Ishikawa (cell line): Measurements from ENCODE around the gene ZNF664.

Experiments used
- EGR1 ChIP-seq: IDR thresholded peaks from 2 replicates; pipeline ENCODE4 v1.6.1; 2012
- MAX ChIP-seq: IDR thresholded peaks from 2 replicates; pipeline ENCODE4 v1.6.1; 2012
- NFIC ChIP-seq: IDR thresholded peaks from 2 replicates; pipeline ENCODE4 v1.6.1; 2012
- RAD21 ChIP-seq: IDR thresholded peaks from 2 replicates; pipeline ENCODE4 v1.6.1; 2012; ENCODE audit warnings: low read depth
- TF ChIP-seq, protein P1 (sequence below): IDR thresholded peaks from 2 replicates; pipeline ENCODE4 v1.6.1; 2012; ENCODE audit warnings: low read depth, mild to moderate bottlenecking

- TF ChIP-seq RAD21 (no peak), MAX (no peak), EGR1 (no peak), NFIC (no peak)
- TF ChIP-seq, protein P1, sequence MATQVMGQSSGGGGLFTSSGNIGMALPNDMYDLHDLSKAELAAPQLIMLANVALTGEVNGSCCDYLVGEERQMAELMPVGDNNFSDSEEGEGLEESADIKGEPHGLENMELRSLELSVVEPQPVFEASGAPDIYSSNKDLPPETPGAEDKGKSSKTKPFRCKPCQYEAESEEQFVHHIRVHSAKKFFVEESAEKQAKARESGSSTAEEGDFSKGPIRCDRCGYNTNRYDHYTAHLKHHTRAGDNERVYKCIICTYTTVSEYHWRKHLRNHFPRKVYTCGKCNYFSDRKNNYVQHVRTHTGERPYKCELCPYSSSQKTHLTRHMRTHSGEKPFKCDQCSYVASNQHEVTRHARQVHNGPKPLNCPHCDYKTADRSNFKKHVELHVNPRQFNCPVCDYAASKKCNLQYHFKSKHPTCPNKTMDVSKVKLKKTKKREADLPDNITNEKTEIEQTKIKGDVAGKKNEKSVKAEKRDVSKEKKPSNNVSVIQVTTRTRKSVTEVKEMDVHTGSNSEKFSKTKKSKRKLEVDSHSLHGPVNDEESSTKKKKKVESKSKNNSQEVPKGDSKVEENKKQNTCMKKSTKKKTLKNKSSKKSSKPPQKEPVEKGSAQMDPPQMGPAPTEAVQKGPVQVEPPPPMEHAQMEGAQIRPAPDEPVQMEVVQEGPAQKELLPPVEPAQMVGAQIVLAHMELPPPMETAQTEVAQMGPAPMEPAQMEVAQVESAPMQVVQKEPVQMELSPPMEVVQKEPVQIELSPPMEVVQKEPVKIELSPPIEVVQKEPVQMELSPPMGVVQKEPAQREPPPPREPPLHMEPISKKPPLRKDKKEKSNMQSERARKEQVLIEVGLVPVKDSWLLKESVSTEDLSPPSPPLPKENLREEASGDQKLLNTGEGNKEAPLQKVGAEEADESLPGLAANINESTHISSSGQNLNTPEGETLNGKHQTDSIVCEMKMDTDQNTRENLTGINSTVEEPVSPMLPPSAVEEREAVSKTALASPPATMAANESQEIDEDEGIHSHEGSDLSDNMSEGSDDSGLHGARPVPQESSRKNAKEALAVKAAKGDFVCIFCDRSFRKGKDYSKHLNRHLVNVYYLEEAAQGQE: no peak
Observed at GRCh38 chr12:124059752-124060151, 86.7 kb downstream of the ZNF664 start.
